GM19455 (cell line): Measurements from ENCODE around the gene CD27.
A peak's percentile ranks its signal among the peaks of the same experiment; 100 is the strongest.

ENCODE experiments used
- ATAC-seq: cut with Tn5 transposase; IDR thresholded peaks from one replicate; pipeline ENCODE4 v1.9.1; 2021; ENCODE audit not compliant: unreplicated experiment

Gene CD27

GRCh38 chr12:6434205-6435140 lies 10.3 kb upstream of the CD27 start:
- ATAC-seq = no peak

- no peak for ATAC-seq
Observed at GRCh38 chr12:6435961-6436715, 8.6 kb upstream of the CD27 start.

- ATAC-seq = no peak
Observed at GRCh38 chr12:6437586-6437985, 7.2 kb upstream of the CD27 start.

- no peak for ATAC-seq
Observed at GRCh38 chr12:6438345-6438744, 6.4 kb upstream of the CD27 start.

GRCh38 chr12:6440391-6440790 lies 4.4 kb upstream of the CD27 start:
- ATAC-seq = no peak

GRCh38 chr12:6442836-6443235 lies 1.9 kb upstream of the CD27 start:
- ATAC-seq = no peak

GRCh38 chr12:6443361-6443983 lies 1.3 kb upstream of the CD27 start:
- ATAC-seq = no peak

- ATAC-seq = no peak
Observed at GRCh38 chr12:6444031-6444430, 724 bp upstream of the CD27 start.

- ATAC-seq = no peak
Observed at GRCh38 chr12:6450091-6450868, 5.5 kb downstream of the CD27 start.

- ATAC-seq = no peak
Observed at GRCh38 chr12:6450869-6451347, 6.2 kb downstream of the CD27 start.

- ATAC-seq = peak; percentile 75
Observed at GRCh38 chr12:6451348-6452244, 6.8 kb downstream of the CD27 start, which contains the start of gene TAPBPL. TSS of gene TAPBPL (plus strand) at chr12:6452042. CDS start at chr12:6452249, 207 bp downstream.

- ATAC-seq = no peak
Observed at GRCh38 chr12:6452245-6452943, 7.6 kb downstream of the CD27 start.

GRCh38 chr12:6452944-6453630 lies 8.3 kb downstream of the CD27 start:
- no peak for ATAC-seq

- ATAC-seq = no peak
Observed at GRCh38 chr12:6457220-6457945, 12.6 kb downstream of the CD27 start.

- no peak for ATAC-seq
Observed at GRCh38 chr12:6458281-6459003, 13.7 kb downstream of the CD27 start.

GRCh38 chr12:6459004-6459337 lies 14.2 kb downstream of the CD27 start:
- no peak for ATAC-seq

- no peak for ATAC-seq
Observed at GRCh38 chr12:6460751-6461371, 16.1 kb downstream of the CD27 start.
